K562 (cell line): ENCODE measurements around the gene RPS6KA2. TPM values are rescaled to one million over a fixed set of nuclear protein-coding genes. Genes with fewer than 3 reads are reported as not detected.

Source experiments
- ATAC-seq: fragments of 200-7000 bp; cut with Tn5 transposase; 3 replicates; pipeline ENCODE4 v1.9.1; 2020; ENCODE audit warnings: moderate library complexity
- BruUV-seq: library from RNA; stranded (reverse); fragments of 400-500 nt; replicated peaks from 2 replicates; lab custom pipeline; 2021; lab: Mats Ljungman, UMichigan
- CTCF ChIA-PET: fragments of 300-600 bp; formaldehyde crosslinking; extraction: SDS; loops from one replicate; lab custom pipeline; 2021; ENCODE audit warnings: low intra/inter-chr PET ratio; lab: Yijun Ruan, JAX
- POLR2A ChIA-PET: fragments of 300-600, 350-650 bp; sonication (Branson Sonifier 250); formaldehyde crosslinking; extraction: SDS; loops from one replicate; lab custom pipeline; 2021; ENCODE audit warnings: antibody characterized with exemption, inconsistent platforms; lab: Yijun Ruan, JAX
- DNase-seq, 4 experiments: peaks; one replicate each; pipeline versions ENCODE4 v3.0.0 to v3.0.0-alpha.2; 2011 to 2018; ENCODE audit warnings: low spot score in 3 of 4, mixed read lengths in 3 of 4; ENCODE audit errors: extremely low read depth in 1 of 4
- FAIRE-seq: peaks from 2 replicates; lab custom pipeline; 2011; peaks lifted over from hg19 to GRCh38; lab: Jason Lieb, UNC
- H2AFZ ChIP-seq: 2 replicates; pipeline ENCODE4 v1.6.0; 2011; ENCODE audit warnings: low read depth, low read length, control low read depth, inconsistent platforms
- H3K27ac ChIP-seq: fragments of 200-600 bp; 3 replicates; pipeline ENCODE4 v1.8.0; 2011; ENCODE audit warnings: low read depth, mild to moderate bottlenecking, control low read depth, inconsistent platforms, low read length, moderate library complexity, mixed read lengths; ENCODE audit errors: extremely low read depth
- H3K27me3 ChIP-seq, 2 experiments: fragments of 300-600 bp in 1 of 2; 2 replicates in 1 of 2; 3 replicates in 1 of 2; pipeline versions ENCODE4 v1.6.0 to v1.8.0; 2011; ENCODE audit warnings: inconsistent platforms in 2 of 2, low read length in 2 of 2, mild to moderate bottlenecking in 1 of 2, mixed read lengths in 1 of 2, moderate library complexity in 1 of 2; ENCODE audit not compliant: control insufficient read depth in 2 of 2, insufficient read depth in 2 of 2
- H3K36me3 ChIP-seq: fragments of 300-600 bp; 3 replicates; pipeline ENCODE4 v1.8.0; 2011; ENCODE audit warnings: mild to moderate bottlenecking, low read length, inconsistent platforms; ENCODE audit not compliant: control insufficient read depth, insufficient read depth
- H3K4me1 ChIP-seq, 2 experiments: fragments of 200-600 bp in 1 of 2; replicated peaks in 1 of 2; 2 replicates in 1 of 2; 3 replicates in 1 of 2; pipeline versions ENCODE4 v1.5.1 to v1.8.0; 2011; ENCODE audit warnings: inconsistent platforms in 2 of 2, low read length in 2 of 2, mild to moderate bottlenecking in 1 of 2, mixed read lengths in 1 of 2, moderate library complexity in 1 of 2; ENCODE audit not compliant: control insufficient read depth in 2 of 2, insufficient read depth in 2 of 2
- H3K4me2 ChIP-seq: 2 replicates; pipeline ENCODE4 v1.6.1; 2011; ENCODE audit warnings: low read length, control low read depth, inconsistent platforms, mixed read lengths; ENCODE audit not compliant: insufficient read depth
- H3K4me3 ChIP-seq: fragments of 200-600 bp; sonication (generic), shearing (Covaris generic); 2 replicates; pipeline ENCODE4 v1.5.1; 2016; ENCODE audit warnings: control low read depth, inconsistent platforms
- H3K79me2 ChIP-seq: fragments of 200-600 bp; 3 replicates; pipeline ENCODE4 v1.8.0; 2011; ENCODE audit warnings: low read length, inconsistent platforms; ENCODE audit not compliant: control insufficient read depth, insufficient read depth
- H3K9ac ChIP-seq, 2 experiments: 2 replicates each; pipeline versions ENCODE4 v1.6.0 to v1.6.1; 2011; ENCODE audit warnings: low read depth in 2 of 2, low read length in 2 of 2, control low read depth in 1 of 2, inconsistent platforms in 1 of 2, mild to moderate bottlenecking in 1 of 2, mixed read lengths in 1 of 2; ENCODE audit not compliant: insufficient read depth in 1 of 2
- H3K9me1 ChIP-seq: one replicate; pipeline ENCODE4 v1.6.0; 2011; ENCODE audit warnings: inconsistent platforms, mild to moderate bottlenecking, low read length, moderate library complexity; ENCODE audit not compliant: control insufficient read depth, insufficient read depth
- H3K9me3 ChIP-seq: replicated peaks from 2 replicates; pipeline ENCODE4 v1.5.1; 2011; ENCODE audit warnings: low read depth, low read length, inconsistent platforms; ENCODE audit not compliant: control insufficient read depth, insufficient read depth
- H4K20me1 ChIP-seq: replicated peaks from 2 replicates; pipeline ENCODE4 v1.6.1; 2011; ENCODE audit warnings: low read length, inconsistent platforms, mixed read lengths; ENCODE audit not compliant: control insufficient read depth, insufficient read depth
- BHLHE40 ChIP-seq: IDR thresholded peaks from 2 replicates; pipeline ENCODE4 v1.6.1; 2011; ENCODE audit warnings: low read length, improper control_type of control experiment
- MYBL2 ChIP-seq, 2 experiments: fragments of 450-650 bp in 1 of 2; sonication (generic) in 1 of 2; formaldehyde crosslinking in 1 of 2; IDR thresholded peaks; 2 replicates each; pipeline versions ENCODE4 v1.6.1 to v1.8.1; 2017 to 2022; ENCODE audit warnings: borderline replicate concordance in 1 of 2, inconsistent platforms in 1 of 2, low read depth in 1 of 2, mild to moderate bottlenecking in 1 of 2, missing genetic modification reagents in 1 of 2, moderate library complexity in 1 of 2
- USF1 ChIP-seq: sonication (generic); formaldehyde crosslinking; IDR thresholded peaks from 2 replicates; pipeline ENCODE4 v1.9.0; 2022; ENCODE audit warnings: mild to moderate bottlenecking, missing genetic modification reagents
- ZFP1 ChIP-seq: fragments of 450-650 bp; formaldehyde crosslinking; IDR thresholded peaks from 2 replicates; pipeline ENCODE4 v1.4.0; 2020; ENCODE audit warnings: mild to moderate bottlenecking, mixed read lengths
- WGBS: fragments of 100-300 bp; shearing (Covaris generic); methylation state at CpG from one replicate; pipeline ENCODE4 v1.1.6; 2016; ENCODE audit warnings: low coverage, mixed read lengths; ENCODE audit not compliant: insufficient coverage; ENCODE audit errors: missing lambda C conversion rate; 5-methylcytosine and 5-hydroxymethylcytosine counted together
- in situ Hi-C: fragments of 300-500 bp; cut with MboI; formaldehyde crosslinking; loops from 4 replicates; pipeline ENCODE4 v1.15.0; 2018; ENCODE audit warnings: inconsistent platforms, mixed read lengths
- intact Hi-C: fragments of 100-400 bp; cut with micrococcal nuclease; formaldehyde crosslinking; loops from 2 replicates; pipeline ENCODE4 v1.14.2; 2022
- polyA plus RNA-seq, 8 experiments: library from polyadenylated mRNA; depleted of rRNA in 4 of 8; stranded (reverse) in 5 of 8; unstranded in 3 of 8; fragments of >200 nt; fragmentation: Nextera tagmentation in 2 of 8; fragmentation: Illumina TruSeq in 1 of 8; extraction: Ambion mirVana in 2 of 8; extraction: Trizol in 1 of 8; gene quantifications; 2 replicates each; pipeline versions ENCODE4 v1.2.1 to v1.2.3, GENCODE V29; 2011 to 2014; ENCODE audit warnings: inconsistent platforms in 1 of 8, missing spikeins in 1 of 8
- total RNA-seq, 7 experiments: library from RNA; depleted of rRNA in 6 of 7; stranded (reverse); fragments of >200 nt in 6 of 7; fragmentation: Illumina TruSeq in 2 of 7; extraction: Trizol in 2 of 7; gene quantifications; 2 replicates each; pipeline versions ENCODE4 v1.2.1 to v1.2.3, GENCODE V29; 2011 to 2021; ENCODE audit warnings: low replicate concordance in 1 of 7

RPS6KA2 gene
- total and polyA plus RNA-seq, 9 of the 15 experiments (the other 6 are each of a cell fraction or from before 2014, with no cell fraction given), result 0.29 to 1.00 (median 0.53) TPM

- ChIA-PET POLR2A (interaction anchor here (1.4 kb wide), 1 partner anchor 13 kb away, joined by 6 read pairs; no protein-coding TSS in a partner anchor), CTCF (no interaction called here)
- in situ Hi-C loops, result no loop called here
- Histone ChIP-seq H3K4me3 (no peak overlapping the region), H3K27ac (no peak overlapping the region), H3K9ac (no peak overlapping the region; a peak in 1 of 4 replicates), H3K9me3 (no peaks in the 10 kb centered on the region), H3K4me2 (no peak overlapping the region), H4K20me1 (peaks cover 6% of the 10 kb centered on the region; the same call in 1 of the 2 replicates), H3K79me2 (no peaks in the 10 kb centered on the region), H3K36me3 (no peaks in the 10 kb centered on the region), H3K27me3 (peaks cover 57 to 77% of the 10 kb centered on the region in 2 experiments), H3K9me1 (peaks cover 5% of the 10 kb centered on the region), H3K4me1 (peaks cover 0 to 4% of the 10 kb centered on the region in 2 experiments; a peak in 1 of 5 replicates), H2AFZ (no peak overlapping the region)
- DNase-seq (no peak), ATAC-seq (peak; percentile 21; the same call in 2 of the 3 replicates), FAIRE-seq (no peak)
- TF ChIP-seq MYBL2 (IDR thresholded peaks at IDR 0.05; ENCODE audit: low read depth), result no peak
- no peak for TF ChIP-seq MYBL2 (CRISPR knock-in tag; IDR thresholded peaks at IDR 0.05; ENCODE audit: borderline replicate concordance)
- intact Hi-C loops, result no loop called here
- no TSS peak for BruUV-seq
- 1% methylated on average over 14 of the region's 14 CpGs for WGBS
Observed at GRCh38 chr6:166476061-166476591, 150.9 kb downstream of the RPS6KA2 start.

- ATAC-seq (no peak), FAIRE-seq (no peak), DNase-seq (no peak)
- Histone ChIP-seq H3K27me3 (peaks cover 61 to 89% of the 10 kb centered on the region in 2 experiments), H3K4me1 (peaks cover 0 to 9% of the 10 kb centered on the region in 2 experiments; a peak in 1 of 5 replicates), H4K20me1 (peaks cover 6% of the 10 kb centered on the region; the same call in 1 of the 2 replicates), H3K4me2 (no peak overlapping the region), H3K4me3 (no peak overlapping the region), H3K79me2 (no peaks in the 10 kb centered on the region), H3K27ac (no peak overlapping the region), H3K9ac (no peak overlapping the region), H3K9me1 (peaks cover 5% of the 10 kb centered on the region), H3K9me3 (no peaks in the 10 kb centered on the region), H2AFZ (no peak overlapping the region), H3K36me3 (no peaks in the 10 kb centered on the region)
- intact Hi-C loops, result no loop called here
- TF ChIP-seq BHLHE40, result 0 out of 2 replicates have a peak, but pooled peaks have one; percentile 12
- 0 out of 2 replicates have a peak, but pooled peaks have one; percentile 10 for TF ChIP-seq USF1 (CRISPR knock-in tag)
- TF ChIP-seq ZFP1, result no peak
- WGBS, result 1% methylated on average over 24 of the region's 26 CpGs
- in situ Hi-C loops, result no loop called here
- no TSS peak for BruUV-seq
- ChIA-PET CTCF (no interaction called here), POLR2A (no interaction called here)
Observed at GRCh38 chr6:166474721-166475565, 152.1 kb downstream of the RPS6KA2 start.
